Activated CD4-positive, alpha-beta T cell treated with anti-CD3 and anti-CD28 coated beads, Interleukin-2, amount 50 U/mL, for 48 hours (primary cell): ENCODE results near the gene CRNKL1.

Experiments used
- DNase-seq, 2 experiments: peaks; one replicate each; pipeline ENCODE4 v3.0.0-alpha.2; 2020

The CRNKL1 gene

GRCh38 chr20:20060234-20060998, 8.2 kb upstream of the CRNKL1 start:
- no peak for DNase-seq

DNA sequence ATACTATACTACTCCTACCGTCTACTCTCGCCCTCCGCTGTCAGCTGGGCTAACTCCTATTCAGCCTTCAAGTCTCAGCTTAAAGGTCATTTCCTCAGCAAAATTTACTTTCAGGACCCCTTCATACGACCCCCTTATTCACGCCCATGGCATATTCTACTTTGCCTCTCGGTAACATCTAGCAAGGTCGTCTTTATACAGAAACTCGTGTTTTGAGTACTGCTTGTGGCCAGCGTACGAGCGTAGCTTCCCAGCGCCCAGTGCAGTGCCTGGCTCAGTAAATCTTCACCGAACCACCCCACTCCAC, 546 bp downstream of the CRNKL1 start:
- DNase-seq, result no peak

GRCh38 chr20:20039752-20040387, 12.4 kb downstream of the CRNKL1 start:
- DNase-seq, result no peak

DNA sequence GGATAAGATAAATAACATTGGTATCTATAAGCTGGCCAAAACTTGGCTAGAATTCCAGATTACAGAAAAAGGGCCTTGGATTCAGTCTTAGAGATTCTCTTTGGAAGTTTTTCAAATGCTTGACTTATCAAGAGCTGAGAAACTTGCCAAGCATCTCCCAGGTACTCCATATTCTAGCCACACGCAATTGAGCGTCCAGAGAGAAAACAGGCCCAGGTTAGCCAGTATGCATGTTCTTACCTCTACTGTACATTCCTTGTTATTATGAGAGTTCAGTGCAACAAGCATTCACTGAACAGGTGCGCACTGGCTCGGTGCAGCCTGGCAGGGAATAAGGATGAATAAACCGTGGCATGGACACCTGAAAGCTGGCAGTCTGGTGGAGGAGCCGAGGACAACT, 13.7 kb downstream of the CRNKL1 start:
- no peak for DNase-seq

- no peak for DNase-seq
Observed at GRCh38 chr20:20037960-20038359, 14.3 kb downstream of the CRNKL1 start.

DNA sequence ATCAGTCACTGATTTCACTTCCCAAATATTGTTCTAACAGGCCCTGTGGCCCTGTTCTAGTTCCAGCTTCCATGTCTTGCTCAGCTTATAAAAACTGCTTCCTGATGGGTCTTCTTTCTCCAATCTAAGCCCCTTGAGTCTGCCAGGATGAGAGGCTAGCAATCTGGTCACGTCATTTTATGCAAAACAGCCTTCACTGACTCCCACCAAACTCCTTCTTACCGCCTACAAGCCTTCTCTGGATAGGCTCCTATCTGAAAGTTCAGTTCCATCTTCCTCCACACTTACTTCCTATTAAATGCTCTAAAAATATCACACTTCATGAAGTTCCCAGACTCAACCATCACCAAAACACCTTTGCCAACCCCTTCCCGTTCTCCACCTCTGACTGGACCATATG, 15.5 kb downstream of the CRNKL1 start:
- DNase-seq, result no peak

DNA sequence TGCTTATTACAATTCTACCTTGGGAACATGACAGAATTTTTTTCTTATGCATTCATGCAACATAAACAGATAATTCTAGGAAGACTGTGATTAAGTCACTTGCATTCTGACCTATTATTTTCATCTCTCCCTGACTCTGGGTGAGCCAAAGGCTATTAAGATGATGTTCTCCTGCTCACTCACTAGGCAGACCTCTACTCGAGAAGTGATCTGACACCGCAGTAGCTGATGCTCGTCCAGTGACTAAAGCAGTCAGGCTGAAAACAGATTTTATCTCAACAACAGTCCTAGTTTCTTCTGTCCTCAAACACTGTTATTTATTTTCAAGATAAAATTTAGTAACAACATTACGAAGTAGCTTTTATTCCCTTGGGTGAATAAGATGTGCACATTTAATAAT, 17.8 kb downstream of the CRNKL1 start:
- DNase-seq, result no peak

DNA sequence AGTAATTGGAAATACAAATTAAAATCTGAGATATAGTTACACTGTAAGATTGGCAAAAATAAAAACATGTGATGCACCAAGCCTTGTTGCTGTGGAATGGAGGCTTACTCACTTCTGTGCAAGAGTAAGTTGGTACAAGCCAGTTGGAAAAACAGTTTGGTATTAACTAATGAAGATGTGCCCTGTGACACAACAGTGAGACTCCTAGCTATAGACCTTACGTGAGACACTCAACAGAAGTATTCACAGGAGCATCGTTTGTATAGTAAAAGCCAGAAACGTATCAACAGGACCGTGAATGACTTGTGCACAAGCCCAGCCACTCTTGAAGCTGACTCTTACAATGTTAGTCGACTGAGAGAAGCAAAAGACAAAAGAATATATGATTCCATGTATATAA, 20.5 kb downstream of the CRNKL1 start:
- DNase-seq, result no peak

DNA sequence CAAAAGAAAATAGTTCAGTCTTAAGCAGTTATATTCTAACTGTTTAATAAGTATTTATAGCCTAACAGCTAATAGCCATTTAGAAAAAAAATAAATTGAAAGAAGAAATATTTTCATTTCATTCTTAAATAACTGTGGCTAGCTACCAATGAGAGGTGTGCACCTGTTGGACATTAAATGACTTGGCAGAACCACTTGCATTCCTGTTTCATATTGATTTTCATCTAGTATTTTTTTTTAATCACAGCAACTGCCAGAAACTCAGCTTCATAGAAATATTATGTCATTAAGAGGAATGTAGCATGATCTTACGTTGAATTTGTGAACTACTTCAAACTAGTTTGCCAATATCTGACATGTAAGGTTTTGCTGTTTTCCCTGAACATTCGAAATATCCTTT, 25.0 kb downstream of the CRNKL1 start:
- DNase-seq, result no peak

DNA sequence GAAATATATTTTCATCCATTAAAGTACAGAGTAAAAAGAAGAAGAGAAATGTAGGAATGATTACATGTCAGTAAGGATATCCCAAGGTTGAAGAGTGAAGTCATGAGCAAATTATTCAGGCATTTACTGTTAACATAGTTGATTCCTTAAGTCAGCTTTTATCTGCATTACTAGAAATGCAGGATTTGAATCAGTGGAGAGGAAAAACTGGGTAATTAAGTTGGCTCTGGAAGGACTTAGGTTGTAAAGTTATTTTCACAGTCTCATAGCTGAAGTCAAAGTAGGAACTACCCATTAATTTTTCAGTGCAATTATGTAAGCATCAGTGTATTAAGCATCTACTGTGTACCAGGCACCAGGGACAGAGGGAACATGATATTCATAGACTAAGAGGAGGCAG, 27.3 kb downstream of the CRNKL1 start:
- DNase-seq, result no peak

DNA sequence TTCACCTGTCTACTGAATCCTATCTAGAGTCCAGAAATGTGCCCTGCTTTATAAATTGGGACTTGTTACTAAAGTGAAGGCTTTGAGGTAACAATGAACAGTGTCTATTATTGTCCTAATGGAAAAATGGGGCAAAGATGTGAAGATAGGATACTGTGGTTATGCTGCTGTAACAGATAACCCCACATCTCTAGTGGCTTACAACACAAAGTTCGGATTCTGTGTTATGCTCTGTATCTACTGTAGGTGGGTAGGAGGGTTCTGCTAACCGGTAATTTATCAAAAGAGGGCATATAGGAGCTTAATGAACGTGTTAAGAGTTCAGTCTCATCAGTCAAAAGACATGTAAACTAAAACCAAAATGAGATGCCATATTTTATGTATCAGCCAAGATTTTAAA, 28.9 kb downstream of the CRNKL1 start:
- DNase-seq, result no peak

DNA sequence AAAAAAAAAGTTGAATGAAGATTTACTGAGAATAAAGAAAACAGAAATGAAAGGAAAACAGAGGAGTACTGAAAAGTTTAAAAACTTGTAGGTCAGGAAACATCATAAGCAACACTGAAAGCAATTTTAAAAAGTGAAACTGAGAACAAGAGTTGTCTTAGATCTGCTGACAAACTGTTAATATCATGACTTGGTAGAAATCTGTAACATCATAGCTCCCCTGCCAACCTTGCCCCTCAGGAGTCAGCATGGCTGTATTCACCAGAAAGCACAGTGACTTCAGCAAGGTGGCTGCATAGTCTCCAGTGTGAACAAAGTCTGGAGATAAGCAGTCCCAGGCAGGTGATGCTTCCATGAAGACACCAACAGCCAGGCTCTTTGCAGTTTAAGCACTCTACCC, 29.8 kb downstream of the CRNKL1 start:
- no peak for DNase-seq

DNA sequence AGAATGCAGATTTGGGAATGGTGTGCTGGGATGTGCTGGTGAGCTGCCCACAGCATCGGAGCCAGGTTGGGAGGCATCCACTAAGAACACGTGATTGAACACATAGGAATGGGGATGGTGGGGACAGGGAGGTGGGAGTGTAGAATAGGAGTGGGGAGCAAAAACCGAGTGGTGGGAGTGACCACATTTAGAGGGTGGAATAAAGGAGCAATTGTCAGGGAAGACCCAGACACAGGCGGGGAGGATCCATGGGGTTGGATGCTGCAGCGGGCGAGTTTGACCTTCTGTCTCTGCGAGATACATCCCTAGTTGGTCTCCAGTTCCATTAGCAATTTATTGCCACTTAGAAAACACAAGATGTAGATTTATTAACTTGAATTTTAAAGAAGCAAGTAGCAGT, 30.4 kb downstream of the CRNKL1 start:
- no peak for DNase-seq

DNA sequence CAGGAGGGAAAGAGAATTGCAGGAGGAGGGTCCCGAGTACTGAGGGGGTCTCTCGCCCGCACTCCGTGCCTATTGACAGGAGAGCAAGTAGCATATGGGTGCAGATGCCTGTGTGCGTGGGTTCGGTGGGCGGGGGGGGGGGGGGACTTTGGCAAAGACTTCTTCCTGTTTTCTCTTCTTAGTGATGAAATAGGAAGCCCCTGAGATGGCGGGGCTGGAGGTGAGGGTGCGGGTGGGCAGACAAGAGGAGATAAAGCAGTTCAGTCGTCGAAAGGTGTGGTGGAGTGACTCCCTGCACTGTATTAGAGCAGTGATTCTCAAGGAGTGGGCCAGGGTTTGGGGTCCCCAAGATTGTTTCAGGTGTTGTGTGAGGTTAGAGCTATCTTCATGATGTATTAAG, 31.4 kb downstream of the CRNKL1 start:
- no peak for DNase-seq

DNA sequence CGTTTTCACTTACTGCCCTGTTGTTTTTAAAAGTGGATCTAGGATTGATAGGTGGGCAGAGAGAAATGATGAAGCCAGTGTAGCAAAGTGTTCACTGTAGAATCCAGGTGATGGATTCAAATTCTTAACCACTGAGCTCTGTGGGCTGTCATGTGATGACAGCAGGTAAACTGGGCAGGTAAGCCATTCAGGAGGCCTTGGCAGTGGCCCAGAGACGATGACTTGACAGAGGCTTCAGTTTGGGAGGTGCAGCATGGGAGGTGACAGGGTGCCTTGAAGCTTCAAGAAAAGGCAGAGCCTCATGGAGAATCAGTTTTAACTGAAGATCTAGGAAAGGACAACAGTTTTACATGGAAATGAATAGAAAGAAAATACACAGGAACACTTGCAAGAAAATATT, 33.1 kb downstream of the CRNKL1 start:
- DNase-seq, result no peak

DNA sequence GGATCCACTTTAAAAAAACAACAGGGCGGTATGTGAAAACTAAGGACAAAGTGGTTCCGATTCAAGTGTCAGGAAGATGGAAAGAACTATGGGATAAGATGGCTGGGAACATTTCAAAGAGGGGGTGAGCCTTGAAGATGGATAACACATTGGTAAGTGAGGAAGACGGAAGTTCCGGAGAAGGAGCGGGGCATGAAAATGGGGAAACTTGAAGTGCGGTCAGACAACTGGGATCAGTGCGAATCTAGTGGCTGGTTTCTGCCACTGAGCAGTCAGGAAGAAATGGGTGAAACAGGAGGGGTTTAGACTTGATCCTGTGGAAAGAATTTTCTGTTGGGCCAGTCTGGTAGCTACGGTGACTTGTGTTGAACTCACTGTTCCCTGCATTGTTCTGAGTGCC, 33.9 kb downstream of the CRNKL1 start:
- DNase-seq, result no peak

DNA sequence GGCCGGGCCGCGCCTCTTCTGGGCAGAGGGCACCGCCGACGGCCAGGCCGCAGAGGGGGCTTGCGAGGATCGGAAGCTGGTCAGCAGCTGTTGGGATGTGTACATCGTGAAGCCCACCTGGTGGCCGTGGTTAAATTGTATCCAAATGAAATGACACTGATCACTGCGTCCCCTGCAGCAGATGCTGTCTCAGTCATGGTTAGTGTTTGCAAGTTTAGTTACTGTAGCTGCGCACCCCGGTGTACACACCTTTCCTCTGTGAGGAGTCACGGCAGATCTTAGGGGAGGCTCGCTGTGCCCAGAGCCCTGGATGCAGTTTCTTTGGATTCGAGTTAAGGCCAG, 34.5 kb downstream of the CRNKL1 start:
- DNase-seq, result peak; percentile 16 to 17

DNA sequence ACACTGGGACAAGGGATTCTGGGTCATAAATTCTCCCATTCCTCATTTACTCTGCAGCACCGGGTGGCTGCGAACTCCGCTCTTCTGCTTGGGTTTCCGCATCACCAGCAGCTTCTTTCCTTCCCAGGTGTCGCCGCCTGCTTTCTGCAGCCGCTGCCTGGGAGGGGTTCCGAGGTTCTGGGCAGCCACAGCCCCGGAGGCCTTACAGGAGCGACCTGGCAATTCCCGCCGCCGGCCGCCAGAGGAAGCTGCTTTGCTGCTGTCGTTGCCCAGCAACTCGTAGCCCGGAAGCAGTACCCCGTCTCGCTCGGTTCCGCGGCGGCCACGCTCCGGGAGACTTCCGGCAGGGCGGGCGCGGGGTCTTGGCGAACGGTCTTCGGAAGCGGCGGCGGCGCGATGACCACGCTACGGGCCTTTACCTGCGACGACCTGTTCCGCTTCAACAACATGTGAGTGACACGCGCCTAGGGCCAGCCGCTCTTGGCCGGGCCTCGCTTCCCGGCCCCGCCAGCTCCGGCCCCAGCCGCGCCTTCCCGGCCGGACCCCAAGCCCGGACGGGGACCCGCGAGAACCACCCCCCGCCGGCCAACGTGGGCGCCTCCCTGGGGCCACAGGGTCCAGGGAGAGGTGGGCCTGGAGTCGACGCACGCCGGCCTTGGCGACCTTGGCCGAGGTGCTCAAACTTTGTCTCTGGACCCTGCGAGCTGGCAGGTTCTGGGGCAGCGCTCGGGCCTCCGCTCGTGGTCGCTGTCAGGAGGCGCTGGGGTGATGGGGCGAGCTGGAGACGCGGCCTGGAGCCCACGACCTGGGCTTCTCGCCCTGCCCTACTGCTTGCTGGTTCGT, 35.0 kb downstream of the CRNKL1 start, which contains the start of gene NAA20:
Gene NAA20, plus strand, starts transcription at position 362 of the 843 bp plus-strand sequence. Its CDS starts 35 bp downstream, at position 397.
- DNase-seq, result peak; percentile 92 to 94

DNA sequence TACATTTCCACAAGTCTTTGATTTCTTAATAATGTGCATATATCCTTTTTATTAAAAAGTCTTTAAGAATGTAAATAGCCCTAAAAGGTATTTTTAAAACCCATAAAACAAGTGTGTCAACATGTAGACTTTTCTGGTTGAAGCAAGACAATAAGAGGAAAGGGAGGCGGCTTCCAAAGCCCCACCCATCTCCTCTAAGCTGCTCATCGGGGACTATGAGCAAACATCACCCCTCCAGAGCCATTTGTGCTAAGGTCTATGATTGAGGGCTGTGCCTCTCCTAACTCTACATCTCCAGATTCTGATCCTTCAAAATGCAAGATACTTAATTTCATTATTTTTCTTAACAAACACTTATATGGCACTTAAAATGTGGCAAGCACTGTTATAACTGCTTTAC, 37.6 kb downstream of the CRNKL1 start:
- DNase-seq, result peak; percentile 12 to 35

DNA sequence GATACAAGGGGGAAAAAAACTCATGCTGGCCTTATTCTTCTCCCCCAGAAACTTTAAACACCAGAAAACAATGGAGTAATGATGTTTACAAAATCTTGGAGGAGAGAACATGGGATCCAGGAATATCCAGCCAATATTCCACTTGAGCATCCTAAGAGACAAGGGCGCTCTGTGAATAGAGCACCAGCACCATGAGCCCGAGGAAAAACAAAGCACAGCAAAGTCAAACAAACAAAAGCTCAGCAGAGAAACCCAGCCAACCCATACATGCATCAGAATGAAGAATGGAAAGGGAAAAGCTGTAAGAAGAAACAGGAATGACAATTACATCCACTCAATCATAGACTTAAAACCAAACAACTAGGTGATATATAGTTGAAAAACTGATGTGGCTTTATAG, 39.7 kb downstream of the CRNKL1 start:
- DNase-seq, result no peak

DNA sequence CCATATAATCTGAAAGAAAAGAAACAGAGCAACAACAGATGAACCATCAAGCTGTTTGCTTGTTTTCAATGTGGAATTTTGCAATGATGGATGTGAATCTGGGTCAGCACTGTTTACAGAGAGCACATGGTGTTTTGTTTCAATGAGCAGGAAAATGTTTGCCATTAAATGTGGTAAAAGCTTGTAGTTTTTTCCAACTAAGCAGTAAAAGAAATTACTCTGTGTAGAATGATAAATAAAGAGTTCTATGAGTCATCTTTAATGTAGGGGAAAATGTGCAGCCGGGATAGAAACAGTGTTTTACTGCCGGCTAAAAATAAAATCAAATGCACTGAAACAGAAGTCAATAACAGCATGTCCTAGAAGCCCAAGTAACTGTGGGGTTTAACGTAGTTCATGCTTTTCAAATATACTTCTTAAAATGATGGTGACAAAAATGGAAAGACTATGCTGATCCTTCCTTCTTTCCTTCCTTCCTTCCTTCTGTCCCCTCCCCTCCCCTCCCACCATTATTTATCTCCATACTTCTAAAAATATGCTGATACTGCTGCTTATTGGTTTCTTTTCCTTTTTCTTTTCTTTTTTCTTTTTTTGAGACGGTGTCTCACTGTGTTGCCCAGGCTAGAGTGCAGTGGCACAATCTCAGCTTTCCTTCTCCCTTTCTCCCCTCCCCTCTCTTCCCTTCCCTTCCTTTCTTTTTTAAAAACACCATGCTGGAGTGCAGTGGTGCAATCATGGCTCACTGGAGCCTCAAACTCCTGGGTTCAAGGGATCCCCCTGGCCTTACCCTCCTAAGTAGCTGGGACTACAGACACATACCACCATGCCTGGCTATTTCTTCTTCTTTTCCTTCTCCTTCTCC, 41.4 kb downstream of the CRNKL1 start:
- DNase-seq, result no peak

- DNase-seq, result no peak
Observed at GRCh38 chr20:20009784-20010253, 42.4 kb downstream of the CRNKL1 start.

- no peak for DNase-seq
Observed at GRCh38 chr20:20005342-20005741, 46.9 kb downstream of the CRNKL1 start.
